Endodermal cell (in vitro differentiated cells): ENCODE results near the gene PANX1. TPM values are rescaled to one million over a fixed set of nuclear protein-coding genes. Genes with fewer than 3 reads are reported as not detected.

Source experiments
- DNase-seq: peaks from one replicate; pipeline ENCODE4 v3.0.0-alpha.2; 2017
- H3K27ac ChIP-seq: 2 replicates; pipeline ENCODE4 v1.5.1; 2013; ENCODE audit warnings: mild to moderate bottlenecking, low read depth, low read length, moderate library complexity
- H3K27me3 ChIP-seq: 2 replicates; pipeline ENCODE4 v1.6.1; 2013; ENCODE audit warnings: mild to moderate bottlenecking, low read length, moderate library complexity; ENCODE audit not compliant: insufficient read depth, control insufficient read depth, poor library complexity, severe bottlenecking
- H3K36me3 ChIP-seq: 2 replicates; pipeline ENCODE4 v1.7.0; 2013; ENCODE audit warnings: mild to moderate bottlenecking, low read length, moderate library complexity; ENCODE audit not compliant: control insufficient read depth, insufficient read depth
- H3K4me1 ChIP-seq: one replicate; pipeline ENCODE4 v1.7.0; 2013; ENCODE audit warnings: low read length; ENCODE audit not compliant: control insufficient read depth, insufficient read depth
- H3K4me3 ChIP-seq: 2 replicates; pipeline ENCODE4 v1.5.1; 2013; ENCODE audit warnings: mild to moderate bottlenecking, low read length, moderate library complexity
- H3K9ac ChIP-seq: 2 replicates; pipeline ENCODE4 v1.6.1; 2013; ENCODE audit warnings: mild to moderate bottlenecking, low read length, moderate library complexity; ENCODE audit not compliant: poor library complexity, severe bottlenecking; ENCODE audit errors: extremely low read depth
- H3K9me3 ChIP-seq: 2 replicates; pipeline ENCODE4 v1.6.1; 2013; ENCODE audit warnings: mild to moderate bottlenecking, low read length, moderate library complexity; ENCODE audit not compliant: control insufficient read depth
- H3K27ac Mint-ChIP-seq: 2 replicates; pipeline ENCODE4 v1.8.0; 2020; ENCODE audit warnings: mixed read lengths
- H3K27me3 Mint-ChIP-seq: 2 replicates; pipeline ENCODE4 v1.8.0; 2021; ENCODE audit warnings: mild to moderate bottlenecking, mixed read lengths; ENCODE audit not compliant: insufficient read depth
- H3K36me3 Mint-ChIP-seq: 2 replicates; pipeline ENCODE4 v1.8.0; 2020; ENCODE audit warnings: low read depth, mixed read lengths
- H3K4me1 Mint-ChIP-seq: 2 replicates; pipeline ENCODE4 v1.8.0; 2020; ENCODE audit warnings: mixed read lengths
- H3K4me3 Mint-ChIP-seq: 2 replicates; pipeline ENCODE4 v1.8.0; 2020; ENCODE audit warnings: mild to moderate bottlenecking, moderate library complexity, mixed read lengths
- H3K9me3 Mint-ChIP-seq: 2 replicates; pipeline ENCODE4 v1.8.0; 2020; ENCODE audit warnings: mild to moderate bottlenecking, mixed read lengths
- CTCF ChIP-seq: fragments of 200-600 bp; sonication (generic); conservative IDR thresholded peaks from 2 replicates; pipeline ENCODE4 v1.5.0; 2021; ENCODE audit warnings: antibody characterized with exemption, mild to moderate bottlenecking
- WGBS, 2 experiments: methylation state at CpG; one replicate each; pipeline versions ENCODE4 v1.1.5 to v1.1.7; 2013; ENCODE audit warnings: missing lambda C conversion rate in 2 of 2, mixed read lengths in 1 of 2; ENCODE audit not compliant: insufficient coverage in 1 of 2, insufficient read length in 1 of 2; 5-methylcytosine and 5-hydroxymethylcytosine counted together
- total RNA-seq, 2 donors: library from RNA; stranded (reverse); fragmentation: NEBNext Ultra II Directional in 1 of 2; extraction: Animal tissue kit (Norgen Biotek cat#: 25700) in 1 of 2; gene quantifications; 2 replicates in 1 of 2; 3 replicates in 1 of 2; pipeline ENCODE4 v1.2.1, GENCODE V29; 2021

The PANX1 gene
- total RNA-seq, 2 donors from 2014 or later: 19.4 to 21.0 TPM

GRCh38 chr11:94178331-94178730 lies 49.7 kb downstream of the PANX1 start:
- H3K27me3 ChIP-seq: no peaks in the 10 kb centered on the region
- peaks cover 48% of the 10 kb centered on the region for H3K36me3 ChIP-seq
- H3K27ac Mint-ChIP-seq: no peak overlapping the region
- DNase-seq: no peak
- H3K9me3 Mint-ChIP-seq: no peaks in the 10 kb centered on the region
- no peaks in the 10 kb centered on the region for H3K9me3 ChIP-seq
- no peak for TF ChIP-seq CTCF
- no peak overlapping the region for H3K4me3 Mint-ChIP-seq
- H3K4me3 ChIP-seq: no peak overlapping the region
- peaks cover 43% of the 10 kb centered on the region for H3K36me3 Mint-ChIP-seq
- no peak overlapping the region for H3K9ac ChIP-seq
- WGBS, 2 experiments: 92 to 97% methylated on average over 9 to 11 of the region's 11 CpGs
- no peaks in the 10 kb centered on the region for H3K27me3 Mint-ChIP-seq
- no peak overlapping the region for H3K27ac ChIP-seq
- no peaks in the 10 kb centered on the region for H3K4me1 ChIP-seq
- H3K4me1 Mint-ChIP-seq: peaks cover 5% of the 10 kb centered on the region

- DNase-seq: no peak
- Histone ChIP-seq H3K36me3 (peaks cover 48% of the 10 kb centered on the region), H3K4me1 (no peaks in the 10 kb centered on the region), H3K27ac (no peak overlapping the region), H3K9ac (no peak overlapping the region), H3K4me3 (no peak overlapping the region), H3K9me3 (no peaks in the 10 kb centered on the region), H3K27me3 (no peaks in the 10 kb centered on the region)
- peaks cover 5% of the 10 kb centered on the region for H3K4me1 Mint-ChIP-seq
- no peak for TF ChIP-seq CTCF
- H3K36me3 Mint-ChIP-seq: peaks cover 43% of the 10 kb centered on the region
- no peak overlapping the region for H3K27ac Mint-ChIP-seq
- no peaks in the 10 kb centered on the region for H3K9me3 Mint-ChIP-seq
- no peak overlapping the region for H3K4me3 Mint-ChIP-seq
- no peaks in the 10 kb centered on the region for H3K27me3 Mint-ChIP-seq
- 95 to 98% methylated on average over 12 of the region's 12 CpGs for WGBS, 2 experiments
Observed at GRCh38 chr11:94179696-94180095, 51.1 kb downstream of the PANX1 start.

GRCh38 chr11:94181526-94181925 lies 52.9 kb downstream of the PANX1 start:
- Mint-ChIP-seq H3K27me3 (no peaks in the 10 kb centered on the region), H3K4me1 (peaks cover 8% of the 10 kb centered on the region), H3K36me3 (peaks cover 40% of the 10 kb centered on the region), H3K4me3 (no peak overlapping the region), H3K9me3 (no peaks in the 10 kb centered on the region), H3K27ac (no peak overlapping the region)
- DNase-seq: no peak
- WGBS, 2 experiments: 94 to 100% methylated on average over 5 of the region's 5 CpGs
- H3K9ac ChIP-seq: no peak overlapping the region
- H3K4me1 ChIP-seq: no peaks in the 10 kb centered on the region
- TF ChIP-seq CTCF: no peak
- H3K27me3 ChIP-seq: no peaks in the 10 kb centered on the region
- peaks cover 58% of the 10 kb centered on the region for H3K36me3 ChIP-seq
- no peak overlapping the region for H3K27ac ChIP-seq
- H3K4me3 ChIP-seq: no peak overlapping the region
- peaks cover 8% of the 10 kb centered on the region for H3K9me3 ChIP-seq
